ENCODE measurements around the gene SDR42E2. TPM values are rescaled to one million over a fixed set of nuclear protein-coding genes. Genes with fewer than 3 reads are reported as not detected.

SDR42E2 gene
- polyA plus RNA-seq, 1 experiment = not detected

GRCh38 chr16:22235839-22236745, 73.8 kb downstream of the SDR42E2 start:
- 0 out of 2 replicates have a peak, but pooled peaks cover 1% of the 10 kb centered on the region for H3K36me3 ChIP-seq (ENCODE audit: control insufficient read depth, insufficient read depth, low read length)
- TF ChIP-seq, protein P1, sequence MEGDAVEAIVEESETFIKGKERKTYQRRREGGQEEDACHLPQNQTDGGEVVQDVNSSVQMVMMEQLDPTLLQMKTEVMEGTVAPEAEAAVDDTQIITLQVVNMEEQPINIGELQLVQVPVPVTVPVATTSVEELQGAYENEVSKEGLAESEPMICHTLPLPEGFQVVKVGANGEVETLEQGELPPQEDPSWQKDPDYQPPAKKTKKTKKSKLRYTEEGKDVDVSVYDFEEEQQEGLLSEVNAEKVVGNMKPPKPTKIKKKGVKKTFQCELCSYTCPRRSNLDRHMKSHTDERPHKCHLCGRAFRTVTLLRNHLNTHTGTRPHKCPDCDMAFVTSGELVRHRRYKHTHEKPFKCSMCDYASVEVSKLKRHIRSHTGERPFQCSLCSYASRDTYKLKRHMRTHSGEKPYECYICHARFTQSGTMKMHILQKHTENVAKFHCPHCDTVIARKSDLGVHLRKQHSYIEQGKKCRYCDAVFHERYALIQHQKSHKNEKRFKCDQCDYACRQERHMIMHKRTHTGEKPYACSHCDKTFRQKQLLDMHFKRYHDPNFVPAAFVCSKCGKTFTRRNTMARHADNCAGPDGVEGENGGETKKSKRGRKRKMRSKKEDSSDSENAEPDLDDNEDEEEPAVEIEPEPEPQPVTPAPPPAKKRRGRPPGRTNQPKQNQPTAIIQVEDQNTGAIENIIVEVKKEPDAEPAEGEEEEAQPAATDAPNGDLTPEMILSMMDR (IDR thresholded peaks at IDR 0.05; ENCODE audit: insufficient read depth, low read depth, low read length) = no peak
- ChIA-PET CTCF (interaction anchor here (0.6 kb wide), 1 partner anchor 32 kb away, joined by 3 read pairs; no protein-coding TSS in a partner anchor), POLR2A (no interaction called here)
- no peaks in the 10 kb centered on the region for H3K27me3 ChIP-seq (ENCODE audit: control insufficient read depth, insufficient read depth, low read length)
- no peak overlapping the region for H3K4me3 ChIP-seq (ENCODE audit: low read depth, low read length)
- DNase-seq (ENCODE audit: low read depth) = no peak

GRCh38 chr16:22239131-22239805, 77.0 kb downstream of the SDR42E2 start:
- Histone ChIP-seq H3K36me3 (ENCODE audit: control insufficient read depth, insufficient read depth, low read length) (0 out of 2 replicates have a peak, but pooled peaks cover 1% of the 10 kb centered on the region), H3K27me3 (ENCODE audit: control insufficient read depth, insufficient read depth, low read length) (no peaks in the 10 kb centered on the region), H3K4me3 (ENCODE audit: low read depth, low read length) (no peak overlapping the region)
- CTCF ChIA-PET = interaction anchor here (1.0 to 1.1 kb wide), 2 partner anchors 18 to 34 kb away, joined by 3 to 4 read pairs; no protein-coding TSS in a partner anchor
- TF ChIP-seq, protein P1 (IDR thresholded peaks at IDR 0.05; ENCODE audit: insufficient read depth, low read depth, low read length) = no peak
- DNase-seq (ENCODE audit: low read depth) = no peak
- POLR2A ChIA-PET = no interaction called here

- Histone ChIP-seq H3K4me3 (ENCODE audit: low read depth, low read length) (no peak overlapping the region), H3K27me3 (ENCODE audit: control insufficient read depth, insufficient read depth, low read length) (no peaks in the 10 kb centered on the region), H3K36me3 (ENCODE audit: control insufficient read depth, insufficient read depth, low read length) (peaks cover 3% of the 10 kb centered on the region)
- TF ChIP-seq, protein P1 (IDR thresholded peaks at IDR 0.05; ENCODE audit: insufficient read depth, low read depth, low read length) = no peak
- DNase-seq (ENCODE audit: low read depth) = no peak
- CTCF ChIA-PET = interaction anchor here (1.0 kb wide), 1 partner anchor 19 kb away, joined by 3 read pairs; no protein-coding TSS in a partner anchor
- POLR2A ChIA-PET = no interaction called here
Observed at GRCh38 chr16:22240023-22240710, 77.9 kb downstream of the SDR42E2 start.

Other genes with a start within 250 kb of the SDR42E2 start
- 177 and 181 TPM in 2 replicates for gene UQCRC2, start 209.1 kb upstream of the SDR42E2 start, polyA plus RNA-seq (2011; rRNA removed)
- not detected in 2 replicates for gene PDZD9, start 161.4 kb upstream of the SDR42E2 start, polyA plus RNA-seq (2011; rRNA removed)
- 7.3 and 11.6 TPM in 2 replicates for gene MOSMO, start 154.4 kb upstream of the SDR42E2 start, polyA plus RNA-seq (2011; rRNA removed)
- 0.02 and 0.15 TPM in 2 replicates for gene VWA3A, start 70.0 kb upstream of the SDR42E2 start, polyA plus RNA-seq (2011; rRNA removed)
- gene EEF2K, start 43.8 kb downstream of the SDR42E2 start, polyA plus RNA-seq (2011; rRNA removed) = 8.7 and 10.9 TPM in 2 replicates
- 36.6 and 60.9 TPM in 2 replicates for gene POLR3E, start 134.9 kb downstream of the SDR42E2 start, polyA plus RNA-seq (2011; rRNA removed)
- gene CDR2, start 212.1 kb downstream of the SDR42E2 start, polyA plus RNA-seq (2011; rRNA removed) = 41.5 and 44.4 TPM in 2 replicates